Measurements from ENCODE around the gene FRYL.
"Not testable (repeated sequence)": the region's sequence is repeated elsewhere in the genome, so short reads cannot be mapped to it uniquely, and the experiment has no call there.

Gene FRYL

GRCh38 chr4:48720459-48720858 is 59.6 kb downstream of the FRYL start:
- H2AFZ ChIP-seq (ENCODE audit: low read depth, low read length, severe bottlenecking) = no peak overlapping the region
- H3K9me2 ChIP-seq (replicated peaks; ENCODE audit: insufficient read depth, low read length) = no peaks in the 10 kb centered on the region
- H3K9ac ChIP-seq (ENCODE audit: low read length) = no peak overlapping the region
- TF ChIP-seq, protein P1, sequence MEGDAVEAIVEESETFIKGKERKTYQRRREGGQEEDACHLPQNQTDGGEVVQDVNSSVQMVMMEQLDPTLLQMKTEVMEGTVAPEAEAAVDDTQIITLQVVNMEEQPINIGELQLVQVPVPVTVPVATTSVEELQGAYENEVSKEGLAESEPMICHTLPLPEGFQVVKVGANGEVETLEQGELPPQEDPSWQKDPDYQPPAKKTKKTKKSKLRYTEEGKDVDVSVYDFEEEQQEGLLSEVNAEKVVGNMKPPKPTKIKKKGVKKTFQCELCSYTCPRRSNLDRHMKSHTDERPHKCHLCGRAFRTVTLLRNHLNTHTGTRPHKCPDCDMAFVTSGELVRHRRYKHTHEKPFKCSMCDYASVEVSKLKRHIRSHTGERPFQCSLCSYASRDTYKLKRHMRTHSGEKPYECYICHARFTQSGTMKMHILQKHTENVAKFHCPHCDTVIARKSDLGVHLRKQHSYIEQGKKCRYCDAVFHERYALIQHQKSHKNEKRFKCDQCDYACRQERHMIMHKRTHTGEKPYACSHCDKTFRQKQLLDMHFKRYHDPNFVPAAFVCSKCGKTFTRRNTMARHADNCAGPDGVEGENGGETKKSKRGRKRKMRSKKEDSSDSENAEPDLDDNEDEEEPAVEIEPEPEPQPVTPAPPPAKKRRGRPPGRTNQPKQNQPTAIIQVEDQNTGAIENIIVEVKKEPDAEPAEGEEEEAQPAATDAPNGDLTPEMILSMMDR (IDR thresholded peaks at IDR 0.05; ENCODE audit: insufficient read depth, low read length, poor library complexity, severe bottlenecking) = no peak
- TF ChIP-seq EZH2phosphoT487 (conservative IDR thresholded peaks at IDR 0.05; ENCODE audit: low read length) = no peak
- H3K9me3 ChIP-seq (ENCODE audit: insufficient read depth, low read length) = no peaks in the 10 kb centered on the region
- no peaks in the 10 kb centered on the region for H3F3A ChIP-seq (ENCODE audit: insufficient read depth)
- no peaks in the 10 kb centered on the region for H4K20me1 ChIP-seq (ENCODE audit: low read depth, low read length)
- no peak overlapping the region for H3K4me3 ChIP-seq (ENCODE audit: insufficient read depth, low read length, poor library complexity, severe bottlenecking)
- no peak overlapping the region for H3K27ac ChIP-seq (ENCODE audit: low read depth, low read length)
- no peaks in the 10 kb centered on the region for H3K27me3 ChIP-seq (ENCODE audit: low read length)
- H3K36me3 ChIP-seq (ENCODE audit: low read length) = no peaks in the 10 kb centered on the region
- no peak overlapping the region for H3K4me2 ChIP-seq (ENCODE audit: low read depth, low read length, poor library complexity, severe bottlenecking)
- peaks cover 85% of the 10 kb centered on the region for H3K79me2 ChIP-seq (ENCODE audit: insufficient read depth, low read length)

GRCh38 chr4:48718818-48719465 is 61.1 kb downstream of the FRYL start:
- Histone ChIP-seq H3K27me3 (ENCODE audit: low read length) (no peaks in the 10 kb centered on the region), H3F3A (ENCODE audit: insufficient read depth) (no peaks in the 10 kb centered on the region), H2AFZ (ENCODE audit: low read depth, low read length, severe bottlenecking) (no peak overlapping the region), H3K9ac (ENCODE audit: low read length) (no peak overlapping the region), H3K9me3 (ENCODE audit: insufficient read depth, low read length) (no peaks in the 10 kb centered on the region), H3K27ac (ENCODE audit: low read depth, low read length) (no peak overlapping the region), H3K79me2 (ENCODE audit: insufficient read depth, low read length) (peaks cover 70% of the 10 kb centered on the region), H3K4me3 (ENCODE audit: insufficient read depth, low read length, poor library complexity, severe bottlenecking) (no peak overlapping the region), H4K20me1 (ENCODE audit: low read depth, low read length) (no peaks in the 10 kb centered on the region), H3K9me2 (replicated peaks; ENCODE audit: insufficient read depth, low read length) (no peaks in the 10 kb centered on the region), H3K36me3 (ENCODE audit: low read length) (no peaks in the 10 kb centered on the region), H3K4me2 (ENCODE audit: low read depth, low read length, poor library complexity, severe bottlenecking) (no peak overlapping the region)
- TF ChIP-seq EZH2phosphoT487 (conservative IDR thresholded peaks at IDR 0.05; ENCODE audit: low read length) = no peak
- TF ChIP-seq, protein P1 (IDR thresholded peaks at IDR 0.05; ENCODE audit: insufficient read depth, low read length, poor library complexity, severe bottlenecking) = no peak

DNA sequence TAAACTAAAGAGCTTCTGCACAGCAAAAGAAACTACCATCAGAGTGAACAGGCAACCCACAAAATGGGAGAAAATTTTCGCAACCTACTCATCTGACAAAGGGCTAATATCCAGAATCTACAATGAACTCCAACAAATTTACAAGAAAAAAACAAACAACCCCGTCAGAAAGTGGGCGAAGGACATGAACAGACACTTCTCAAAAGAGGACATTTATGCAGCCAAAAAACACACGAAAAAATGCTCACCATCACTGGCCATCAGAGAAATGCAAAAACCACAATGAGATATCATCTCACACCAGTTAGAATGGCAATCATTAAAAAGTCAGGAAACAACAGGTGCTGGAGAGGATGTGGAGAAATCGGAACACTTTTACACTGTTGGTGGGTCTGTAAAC is 63.8 kb downstream of the FRYL start:
- H3K79me2 ChIP-seq (ENCODE audit: insufficient read depth, low read length) = peaks cover 43% of the 10 kb centered on the region
- H3K27ac ChIP-seq (ENCODE audit: low read depth, low read length); H3K9me3 ChIP-seq (ENCODE audit: insufficient read depth, low read length); H3K27me3 ChIP-seq (ENCODE audit: low read length); H3K9ac ChIP-seq (ENCODE audit: low read length); H3K4me2 ChIP-seq (ENCODE audit: low read depth, low read length, poor library complexity, severe bottlenecking); H2AFZ ChIP-seq (ENCODE audit: low read depth, low read length, severe bottlenecking); H3F3A ChIP-seq (ENCODE audit: insufficient read depth); H4K20me1 ChIP-seq (ENCODE audit: low read depth, low read length); H3K36me3 ChIP-seq (ENCODE audit: low read length); H3K4me3 ChIP-seq (ENCODE audit: insufficient read depth, low read length, poor library complexity, severe bottlenecking); H3K9me2 ChIP-seq (replicated peaks; ENCODE audit: insufficient read depth, low read length): not testable (repeated sequence)

DNA sequence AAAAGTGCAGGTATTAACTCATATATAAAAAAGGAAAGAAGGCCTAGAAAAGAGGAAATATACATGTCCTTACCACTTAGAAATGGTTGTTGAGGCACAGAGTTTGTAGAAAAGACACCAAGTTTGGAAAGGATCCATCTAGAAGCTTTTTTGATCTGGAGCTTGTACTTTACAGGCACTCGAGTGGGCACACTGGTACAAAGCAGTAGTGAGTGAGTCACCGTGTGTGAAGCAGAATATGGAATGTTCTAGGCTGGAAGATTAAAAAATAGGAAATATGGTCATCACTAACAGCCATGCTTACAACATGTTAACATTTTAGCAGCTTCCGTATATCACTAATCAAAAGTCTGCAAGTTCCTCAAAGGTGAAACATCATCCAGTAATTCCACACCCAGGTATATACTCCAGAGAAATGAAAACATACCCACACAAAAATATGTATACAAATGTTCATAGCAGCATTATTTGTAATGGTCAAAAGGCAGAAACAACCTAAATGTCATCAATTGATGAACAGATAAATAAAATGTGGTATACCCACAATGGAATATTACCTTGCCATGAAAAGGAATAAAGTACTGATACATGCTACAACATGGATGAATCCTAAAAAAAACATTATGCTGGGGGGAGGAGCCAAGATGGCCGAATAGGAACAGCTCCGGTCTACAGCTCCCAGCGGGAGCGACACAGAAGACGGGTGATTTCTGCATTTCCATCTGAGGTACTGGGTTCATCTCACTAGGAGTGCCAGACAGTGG is 69.5 kb downstream of the FRYL start:
- H4K20me1 ChIP-seq (ENCODE audit: low read depth, low read length) = 0 out of 2 replicates have a peak, but pooled peaks cover 1% of the 10 kb centered on the region
- peaks cover 15% of the 10 kb centered on the region; the same call in 1 of the 2 replicates for H3K36me3 ChIP-seq (ENCODE audit: low read length)
- no peaks in the 10 kb centered on the region for H3K27me3 ChIP-seq (ENCODE audit: low read length)
- H3K9me2 ChIP-seq (replicated peaks; ENCODE audit: insufficient read depth, low read length) = no peaks in the 10 kb centered on the region
- no peak overlapping the region for H3K9ac ChIP-seq (ENCODE audit: low read length)
- H2AFZ ChIP-seq (ENCODE audit: low read depth, low read length, severe bottlenecking) = no peak overlapping the region
- no peak overlapping the region for H3K27ac ChIP-seq (ENCODE audit: low read depth, low read length)
- TF ChIP-seq, protein P1 (IDR thresholded peaks at IDR 0.05; ENCODE audit: insufficient read depth, low read length, poor library complexity, severe bottlenecking) = no peak
- no peak for TF ChIP-seq EZH2phosphoT487 (conservative IDR thresholded peaks at IDR 0.05; ENCODE audit: low read length)
- H3K79me2 ChIP-seq (ENCODE audit: insufficient read depth, low read length) = peaks cover 24% of the 10 kb centered on the region
- no peaks in the 10 kb centered on the region for H3F3A ChIP-seq (ENCODE audit: insufficient read depth)
- no peak overlapping the region for H3K4me2 ChIP-seq (ENCODE audit: low read depth, low read length, poor library complexity, severe bottlenecking)
- no peak overlapping the region for H3K4me3 ChIP-seq (ENCODE audit: insufficient read depth, low read length, poor library complexity, severe bottlenecking)
- H3K9me3 ChIP-seq (ENCODE audit: insufficient read depth, low read length) = no peaks in the 10 kb centered on the region

Measured in SU-DHL-6 (cell line).